ENCODE measurements around the gene ZCCHC8.

GRCh38 chr12:122544537-122544936, 43.8 kb upstream of the ZCCHC8 start:
- TF ChIP-seq POLR2AphosphoS5 (IDR thresholded peaks at IDR 0.05; ENCODE audit: borderline replicate concordance, low read depth, low read length) (no peak), EZH2 (IDR thresholded peaks at IDR 0.05) (no peak), FOXP2 (optimal IDR thresholded peaks at IDR 0.05; ENCODE audit: control extremely low read depth, extremely low read length, insufficient read depth) (no peak)
